ENCODE measurements around the gene ZNF221. TPM values are rescaled to one million over a fixed set of nuclear protein-coding genes. Genes with fewer than 3 reads are reported as not detected.

ZNF221 gene
- total RNA-seq, 1 experiment from 2014 or later, result 2.8 TPM

DNA sequence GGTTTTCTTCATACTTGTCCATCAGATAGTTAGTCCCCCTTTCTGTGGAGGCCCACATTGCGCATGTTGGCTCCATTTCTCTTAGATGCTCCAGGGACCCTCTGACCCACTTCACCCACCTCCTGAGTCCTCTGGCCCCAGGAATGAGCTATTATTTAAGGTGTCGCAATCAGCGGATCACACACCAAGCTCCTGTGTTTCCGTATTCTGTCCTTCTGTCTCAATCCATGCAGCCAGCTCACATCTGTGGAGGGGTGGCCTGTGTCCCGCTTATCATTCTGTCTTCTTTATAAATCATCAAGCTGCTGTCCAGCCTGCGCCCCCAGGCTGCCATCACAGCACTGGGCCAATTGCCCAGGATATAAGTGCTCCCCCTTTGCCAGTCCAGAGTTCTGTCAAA lies 56.4 kb downstream of the ZNF221 start:
- Histone ChIP-seq H3K36me3 (ENCODE audit: control insufficient read depth, insufficient read depth, low read length) (peaks cover 17% of the 10 kb centered on the region), H3K4me1 (ENCODE audit: control insufficient read depth, insufficient read depth, low read length) (no peaks in the 10 kb centered on the region; the same call in 1 of the 2 replicates), H3K9me3 (ENCODE audit: control insufficient read depth, insufficient read depth, low read depth, low read length) (peaks cover 38% of the 10 kb centered on the region; the same call in 1 of the 2 replicates), H3K4me3 (ENCODE audit: low read depth in 2 of 2, low read length in 2 of 2) (no peak overlapping the region), H3K27me3 (ENCODE audit: control insufficient read depth, insufficient read depth, low read length) (no peaks in the 10 kb centered on the region), H3K27ac (ENCODE audit: low read length) (no peak overlapping the region)
- CTCF ChIA-PET, result no interaction called here
- in situ Hi-C loops (cut with HindIII; ENCODE audit: low pct_unique_long_range_greater_than_20kb, low sequenced_read_pairs), result no loop called here
- POLR2A ChIA-PET, result no interaction called here
- ATAC-seq (no peak), DNase-seq (ENCODE audit: low read depth, low spot score) (no peak)
- TF ChIP-seq POLR2AphosphoS5 (IDR thresholded peaks at IDR 0.05; ENCODE audit: low read depth, low read length) (no peak), TCF7L2 (IDR thresholded peaks at IDR 0.05; ENCODE audit: low read depth, low read length) (no peak), SIN3A (IDR thresholded peaks at IDR 0.05; ENCODE audit: borderline replicate concordance, insufficient read depth, low read depth, low read length) (no peak)
- TF ChIP-seq, protein P1, sequence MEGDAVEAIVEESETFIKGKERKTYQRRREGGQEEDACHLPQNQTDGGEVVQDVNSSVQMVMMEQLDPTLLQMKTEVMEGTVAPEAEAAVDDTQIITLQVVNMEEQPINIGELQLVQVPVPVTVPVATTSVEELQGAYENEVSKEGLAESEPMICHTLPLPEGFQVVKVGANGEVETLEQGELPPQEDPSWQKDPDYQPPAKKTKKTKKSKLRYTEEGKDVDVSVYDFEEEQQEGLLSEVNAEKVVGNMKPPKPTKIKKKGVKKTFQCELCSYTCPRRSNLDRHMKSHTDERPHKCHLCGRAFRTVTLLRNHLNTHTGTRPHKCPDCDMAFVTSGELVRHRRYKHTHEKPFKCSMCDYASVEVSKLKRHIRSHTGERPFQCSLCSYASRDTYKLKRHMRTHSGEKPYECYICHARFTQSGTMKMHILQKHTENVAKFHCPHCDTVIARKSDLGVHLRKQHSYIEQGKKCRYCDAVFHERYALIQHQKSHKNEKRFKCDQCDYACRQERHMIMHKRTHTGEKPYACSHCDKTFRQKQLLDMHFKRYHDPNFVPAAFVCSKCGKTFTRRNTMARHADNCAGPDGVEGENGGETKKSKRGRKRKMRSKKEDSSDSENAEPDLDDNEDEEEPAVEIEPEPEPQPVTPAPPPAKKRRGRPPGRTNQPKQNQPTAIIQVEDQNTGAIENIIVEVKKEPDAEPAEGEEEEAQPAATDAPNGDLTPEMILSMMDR (IDR thresholded peaks at IDR 0.05), result no peak
- TF ChIP-seq, protein P2, sequence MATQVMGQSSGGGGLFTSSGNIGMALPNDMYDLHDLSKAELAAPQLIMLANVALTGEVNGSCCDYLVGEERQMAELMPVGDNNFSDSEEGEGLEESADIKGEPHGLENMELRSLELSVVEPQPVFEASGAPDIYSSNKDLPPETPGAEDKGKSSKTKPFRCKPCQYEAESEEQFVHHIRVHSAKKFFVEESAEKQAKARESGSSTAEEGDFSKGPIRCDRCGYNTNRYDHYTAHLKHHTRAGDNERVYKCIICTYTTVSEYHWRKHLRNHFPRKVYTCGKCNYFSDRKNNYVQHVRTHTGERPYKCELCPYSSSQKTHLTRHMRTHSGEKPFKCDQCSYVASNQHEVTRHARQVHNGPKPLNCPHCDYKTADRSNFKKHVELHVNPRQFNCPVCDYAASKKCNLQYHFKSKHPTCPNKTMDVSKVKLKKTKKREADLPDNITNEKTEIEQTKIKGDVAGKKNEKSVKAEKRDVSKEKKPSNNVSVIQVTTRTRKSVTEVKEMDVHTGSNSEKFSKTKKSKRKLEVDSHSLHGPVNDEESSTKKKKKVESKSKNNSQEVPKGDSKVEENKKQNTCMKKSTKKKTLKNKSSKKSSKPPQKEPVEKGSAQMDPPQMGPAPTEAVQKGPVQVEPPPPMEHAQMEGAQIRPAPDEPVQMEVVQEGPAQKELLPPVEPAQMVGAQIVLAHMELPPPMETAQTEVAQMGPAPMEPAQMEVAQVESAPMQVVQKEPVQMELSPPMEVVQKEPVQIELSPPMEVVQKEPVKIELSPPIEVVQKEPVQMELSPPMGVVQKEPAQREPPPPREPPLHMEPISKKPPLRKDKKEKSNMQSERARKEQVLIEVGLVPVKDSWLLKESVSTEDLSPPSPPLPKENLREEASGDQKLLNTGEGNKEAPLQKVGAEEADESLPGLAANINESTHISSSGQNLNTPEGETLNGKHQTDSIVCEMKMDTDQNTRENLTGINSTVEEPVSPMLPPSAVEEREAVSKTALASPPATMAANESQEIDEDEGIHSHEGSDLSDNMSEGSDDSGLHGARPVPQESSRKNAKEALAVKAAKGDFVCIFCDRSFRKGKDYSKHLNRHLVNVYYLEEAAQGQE (IDR thresholded peaks at IDR 0.05; ENCODE audit: insufficient read depth in 1 of 2, low read depth in 2 of 2, low read length in 1 of 2), result no peak
- intact Hi-C loops (cut with micrococcal nuclease; ENCODE audit: unreplicated experiment), result no loop called here
- no TSS peak for BruUV-seq (replicated peaks)

DNA sequence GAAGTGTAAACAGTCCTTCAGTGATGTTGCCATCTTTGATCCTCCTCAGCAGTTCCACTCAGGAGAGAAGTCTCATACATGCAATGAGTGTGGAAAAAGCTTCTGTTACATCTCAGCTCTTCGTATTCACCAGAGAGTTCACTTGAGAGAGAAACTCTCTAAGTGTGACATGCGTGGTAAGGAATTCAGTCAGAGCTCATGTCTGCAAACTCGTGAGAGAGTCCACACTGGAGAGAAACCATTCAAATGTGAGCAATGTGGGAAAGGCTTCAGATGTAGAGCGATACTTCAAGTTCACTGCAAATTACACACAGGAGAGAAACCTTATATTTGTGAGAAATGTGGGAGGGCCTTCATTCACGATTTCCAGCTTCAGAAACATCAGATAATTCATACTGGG lies 59.4 kb downstream of the ZNF221 start:
- H3K4me3 ChIP-seq (ENCODE audit: low read depth in 2 of 2, low read length in 2 of 2), result no peak overlapping the region
- POLR2A ChIA-PET, result no interaction called here
- in situ Hi-C loops (cut with HindIII; ENCODE audit: low pct_unique_long_range_greater_than_20kb, low sequenced_read_pairs) (no loop called here), intact Hi-C loops (cut with micrococcal nuclease; ENCODE audit: unreplicated experiment) (no loop called here)
- ATAC-seq (no peak), DNase-seq (ENCODE audit: low read depth, low spot score) (no peak)
- no TSS peak for BruUV-seq (replicated peaks)
- CTCF ChIA-PET, result no interaction called here
- no peaks in the 10 kb centered on the region for H3K4me1 ChIP-seq (ENCODE audit: control insufficient read depth, insufficient read depth, low read length)
- H3K36me3 ChIP-seq (ENCODE audit: control insufficient read depth, insufficient read depth, low read length), result peaks cover 14% of the 10 kb centered on the region
- H3K27me3 ChIP-seq (ENCODE audit: control insufficient read depth, insufficient read depth, low read length), result no peaks in the 10 kb centered on the region
- H3K9me3 ChIP-seq (ENCODE audit: control insufficient read depth, insufficient read depth, low read depth, low read length), result peaks cover 41% of the 10 kb centered on the region; the same call in 1 of the 2 replicates
- TF ChIP-seq SIN3A (IDR thresholded peaks at IDR 0.05; ENCODE audit: borderline replicate concordance, insufficient read depth, low read depth, low read length) (no peak), POLR2AphosphoS5 (IDR thresholded peaks at IDR 0.05; ENCODE audit: low read depth, low read length) (no peak)
- H3K27ac ChIP-seq (ENCODE audit: low read length), result no peak overlapping the region

Other genes starting within 250 kb of the ZNF221 start
- gene IRGC, start 235.2 kb upstream of the ZNF221 start, total RNA-seq (2021; ENCODE audit: unreplicated experiment), result not detected
- gene SMG9, start 196.3 kb upstream of the ZNF221 start, total RNA-seq (2021; ENCODE audit: unreplicated experiment), result 49.9 TPM
- gene KCNN4, start 170.3 kb upstream of the ZNF221 start, total RNA-seq (2021; ENCODE audit: unreplicated experiment), result 29.7 TPM
- 0.87 TPM for gene LYPD5, start 148.8 kb upstream of the ZNF221 start, total RNA-seq (2021; ENCODE audit: unreplicated experiment)
- 6.9 TPM for gene ZNF283, start 123.9 kb upstream of the ZNF221 start, total RNA-seq (2021; ENCODE audit: unreplicated experiment)
- 2.4 TPM for gene ZNF404, start 67.3 kb upstream of the ZNF221 start, total RNA-seq (2021; ENCODE audit: unreplicated experiment)
- gene ZNF45, start 15.9 kb upstream of the ZNF221 start, total RNA-seq (2021; ENCODE audit: unreplicated experiment), result 10.7 TPM
- 5.0 TPM for gene ZNF155, start 33.0 kb downstream of the ZNF221 start, total RNA-seq (2021; ENCODE audit: unreplicated experiment)
- 4.2 TPM for gene ZNF230, start 51.7 kb downstream of the ZNF221 start, total RNA-seq (2021; ENCODE audit: unreplicated experiment)
- gene ZNF222, start 74.2 kb downstream of the ZNF221 start, total RNA-seq (2021; ENCODE audit: unreplicated experiment), result 3.1 TPM
- gene ZNF223, start 100.8 kb downstream of the ZNF221 start, total RNA-seq (2021; ENCODE audit: unreplicated experiment), result 2.2 TPM
- gene ZNF284, start 120.9 kb downstream of the ZNF221 start, total RNA-seq (2021; ENCODE audit: unreplicated experiment), result 0.87 TPM
- gene ZNF224, start 143.1 kb downstream of the ZNF221 start, total RNA-seq (2021; ENCODE audit: unreplicated experiment), result 13.4 TPM
- 3.5 TPM for gene ZNF225, start 162.2 kb downstream of the ZNF221 start, total RNA-seq (2021; ENCODE audit: unreplicated experiment)
- 6.4 TPM for gene ZNF234, start 190.3 kb downstream of the ZNF221 start, total RNA-seq (2021; ENCODE audit: unreplicated experiment)
- 21.7 TPM for gene ZNF226, start 213.9 kb downstream of the ZNF221 start, total RNA-seq (2021; ENCODE audit: unreplicated experiment)